ENCODE data around the gene ITGA1. TPM values are rescaled to one million over a fixed set of nuclear protein-coding genes. Genes with fewer than 3 reads are reported as not detected.
A peak's percentile ranks its signal among the peaks of the same experiment; 100 is the strongest.

ITGA1 gene
- total and polyA plus RNA-seq, 5 donors from 2014 or later: 0.37 TPM; not detected in 4

- no peaks in the 10 kb centered on the region for H3K36me3 Mint-ChIP-seq
Observed at GRCh38 chr5:52925001-52925400, 137.3 kb downstream of the ITGA1 start.

DNA sequence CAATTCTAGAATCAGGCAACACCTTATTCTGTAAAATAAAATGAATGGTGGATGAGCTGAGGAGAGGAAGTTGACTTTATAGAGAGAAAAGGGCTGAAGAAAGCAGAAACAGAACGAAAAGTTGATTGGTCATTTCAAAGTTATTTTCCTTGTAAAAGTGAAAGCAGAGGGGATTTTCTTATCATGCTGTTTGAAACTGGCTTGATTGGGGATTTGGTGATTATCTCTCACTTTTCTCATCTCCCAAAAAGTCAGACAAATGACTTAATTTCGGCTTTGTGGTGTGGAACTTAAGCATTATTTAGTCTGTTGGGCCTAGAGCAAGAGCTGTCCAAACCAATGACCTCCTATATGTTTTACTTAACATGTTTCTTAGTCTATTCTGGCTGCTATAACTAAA is 141.0 kb downstream of the ITGA1 start:
- H3K9me3 Mint-ChIP-seq: no peaks in the 10 kb centered on the region
- H3K4me1 ChIP-seq (ENCODE audit: control insufficient read depth, insufficient read depth, low read length, poor library complexity, severe bottlenecking): no peaks in the 10 kb centered on the region
- H3K27me3 Mint-ChIP-seq: peaks cover 13% of the 10 kb centered on the region
- no peaks in the 10 kb centered on the region for H3K9me3 ChIP-seq (ENCODE audit: control insufficient read depth in 2 of 2, low read length in 2 of 2)
- no peak for DNase-seq
- H3K36me3 ChIP-seq (ENCODE audit: control insufficient read depth, insufficient read depth, low read length): no peaks in the 10 kb centered on the region
- no peak overlapping the region for H3K27ac ChIP-seq (ENCODE audit: insufficient read depth, low read length, poor library complexity, severe bottlenecking)
- no peak overlapping the region for H3K27ac Mint-ChIP-seq
- no peak overlapping the region for H3K4me3 Mint-ChIP-seq
- H3K27me3 ChIP-seq (ENCODE audit: control insufficient read depth, insufficient read depth, low read length): peaks cover 3% of the 10 kb centered on the region
- no peak for ATAC-seq (ENCODE audit: low read depth in 2 of 2)
- H3K4me3 ChIP-seq (ENCODE audit: low read depth, low read length): no peak overlapping the region
- peaks cover 0 to 2% (median 0%) of the 10 kb centered on the region in 4 donors for H3K4me1 Mint-ChIP-seq
- H3K36me3 Mint-ChIP-seq: no peaks in the 10 kb centered on the region

More at GRCh38 chr5:52925001-52925400, 137.3 kb downstream of the ITGA1 start:
- no peak overlapping the region for H3K27ac Mint-ChIP-seq
- Histone ChIP-seq H3K27ac (ENCODE audit: insufficient read depth, low read length, poor library complexity, severe bottlenecking) (no peak overlapping the region), H3K9me3 (ENCODE audit: control insufficient read depth in 2 of 2, low read length in 2 of 2) (no peaks in the 10 kb centered on the region), H3K27me3 (ENCODE audit: control insufficient read depth, insufficient read depth, low read length) (peaks cover 2% of the 10 kb centered on the region), H3K36me3 (ENCODE audit: control insufficient read depth, insufficient read depth, low read length) (no peaks in the 10 kb centered on the region), H3K4me1 (ENCODE audit: control insufficient read depth, insufficient read depth, low read length, poor library complexity, severe bottlenecking) (no peaks in the 10 kb centered on the region), H3K4me3 (ENCODE audit: low read depth, low read length) (no peak overlapping the region)
- H3K9me3 Mint-ChIP-seq: no peaks in the 10 kb centered on the region
- no peak for ATAC-seq (ENCODE audit: low read depth in 2 of 2)
- peaks cover 0 to 2% (median 0%) of the 10 kb centered on the region in 4 donors for H3K4me1 Mint-ChIP-seq
- no peak for DNase-seq
- H3K27me3 Mint-ChIP-seq: peaks cover 19% of the 10 kb centered on the region
- H3K4me3 Mint-ChIP-seq: no peak overlapping the region

DNA sequence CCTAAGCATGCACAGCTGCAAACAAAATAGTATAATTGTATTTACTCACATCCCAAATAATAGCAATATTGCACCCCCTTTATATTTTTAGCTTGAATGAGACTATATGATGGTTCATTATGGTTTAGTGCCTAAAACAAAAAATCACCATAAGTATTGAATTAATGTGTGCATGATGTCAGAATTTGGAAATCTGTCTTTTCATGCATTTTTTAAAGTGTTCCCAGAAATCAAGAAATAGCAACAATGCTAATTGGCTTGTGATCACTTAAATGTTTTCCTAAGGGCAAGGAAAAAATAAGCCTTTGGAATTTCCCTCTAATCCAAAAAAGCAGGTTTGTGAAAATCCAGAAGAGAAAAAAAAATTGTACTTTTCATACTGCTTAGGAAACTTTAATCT is 150.5 kb downstream of the ITGA1 start:
- Histone ChIP-seq H3K36me3 (ENCODE audit: control insufficient read depth, insufficient read depth, low read length) (no peaks in the 10 kb centered on the region), H3K4me3 (ENCODE audit: low read depth, low read length) (no peak overlapping the region), H3K9me3 (ENCODE audit: control insufficient read depth in 2 of 2, low read length in 2 of 2) (no peaks in the 10 kb centered on the region), H3K27me3 (ENCODE audit: control insufficient read depth, insufficient read depth, low read length) (peaks cover 2% of the 10 kb centered on the region), H3K4me1 (ENCODE audit: control insufficient read depth, insufficient read depth, low read length, poor library complexity, severe bottlenecking) (no peaks in the 10 kb centered on the region), H3K27ac (ENCODE audit: insufficient read depth, low read length, poor library complexity, severe bottlenecking) (no peak overlapping the region)
- DNase-seq (no peak), ATAC-seq (ENCODE audit: low read depth in 2 of 2) (no peak)
- Mint-ChIP-seq H3K4me3 (no peak overlapping the region), H3K4me1 (no peaks in the 10 kb centered on the region), H3K36me3 (no peaks in the 10 kb centered on the region), H3K27me3 (peaks cover 14% of the 10 kb centered on the region), H3K9me3 (no peaks in the 10 kb centered on the region), H3K27ac (no peak overlapping the region)

DNA sequence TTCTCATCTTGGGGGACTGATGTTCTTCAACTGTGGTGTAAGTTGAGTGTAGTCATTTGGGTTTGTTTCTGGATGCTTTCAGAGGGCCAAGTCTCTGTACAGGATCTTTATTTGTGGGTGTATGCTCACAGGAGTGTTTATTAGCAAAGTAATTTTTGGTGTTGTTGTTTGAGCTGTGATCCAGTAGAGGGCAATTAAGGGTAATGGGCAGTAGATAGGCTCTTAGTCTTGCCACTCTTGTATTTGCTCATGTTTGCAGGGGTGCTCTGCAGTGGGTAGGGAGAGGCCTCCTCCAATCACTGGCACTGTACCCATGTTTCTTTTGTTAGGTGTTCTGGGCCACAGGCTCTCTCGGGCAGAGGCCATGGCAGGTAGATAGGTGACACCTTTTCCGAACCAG is 155.6 kb downstream of the ITGA1 start:
- Mint-ChIP-seq H3K4me1 (peaks cover 0 to 1% (median 0%) of the 10 kb centered on the region in 4 donors), H3K27ac (no peak overlapping the region), H3K4me3 (no peak overlapping the region), H3K9me3 (no peaks in the 10 kb centered on the region), H3K27me3 (peaks cover 30% of the 10 kb centered on the region), H3K36me3 (no peaks in the 10 kb centered on the region)
- Histone ChIP-seq H3K27me3 (ENCODE audit: control insufficient read depth, insufficient read depth, low read length) (peaks cover 13% of the 10 kb centered on the region), H3K4me1 (ENCODE audit: control insufficient read depth, insufficient read depth, low read length, poor library complexity, severe bottlenecking) (peaks cover 5% of the 10 kb centered on the region), H3K36me3 (ENCODE audit: control insufficient read depth, insufficient read depth, low read length) (no peaks in the 10 kb centered on the region), H3K9me3 (ENCODE audit: control insufficient read depth in 2 of 2, low read length in 2 of 2) (no peaks in the 10 kb centered on the region), H3K27ac (ENCODE audit: insufficient read depth, low read length, poor library complexity, severe bottlenecking) (no peak overlapping the region), H3K4me3 (ENCODE audit: low read depth, low read length) (no peak overlapping the region)
- DNase-seq (no peak), ATAC-seq (ENCODE audit: low read depth in 2 of 2) (no peak)

DNA sequence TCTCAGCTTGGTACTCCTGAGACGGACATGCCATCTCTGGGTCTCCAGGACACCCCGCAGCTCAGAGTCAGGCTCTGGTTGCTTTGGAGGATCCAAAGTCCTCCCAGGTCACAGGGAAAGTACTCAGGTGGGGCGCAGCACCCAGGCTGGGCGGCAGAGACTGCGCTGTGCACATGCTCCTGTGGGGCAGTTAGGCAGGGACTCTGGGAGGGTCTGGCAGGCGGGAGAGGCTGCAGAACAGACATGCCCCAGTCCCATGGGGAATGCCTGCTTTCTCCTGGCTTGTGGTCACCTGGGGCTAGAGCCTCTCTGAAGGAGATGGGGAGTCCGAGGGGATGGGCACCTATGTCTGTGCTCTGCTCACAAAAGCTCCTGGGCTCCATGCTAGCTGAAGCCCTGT is 156.1 kb downstream of the ITGA1 start:
- H3K9me3 ChIP-seq (ENCODE audit: control insufficient read depth in 2 of 2, low read length in 2 of 2): no peaks in the 10 kb centered on the region
- no peak for DNase-seq
- no peaks in the 10 kb centered on the region for H3K36me3 ChIP-seq (ENCODE audit: control insufficient read depth, insufficient read depth, low read length)
- peaks cover 13% of the 10 kb centered on the region for H3K27me3 ChIP-seq (ENCODE audit: control insufficient read depth, insufficient read depth, low read length)
- H3K4me3 ChIP-seq (ENCODE audit: low read depth, low read length): no peak overlapping the region
- H3K4me3 Mint-ChIP-seq: no peak overlapping the region
- no peaks in the 10 kb centered on the region for H3K36me3 Mint-ChIP-seq
- peaks cover 0 to 5% (median 1%) of the 10 kb centered on the region in 4 donors for H3K4me1 Mint-ChIP-seq
- H3K27ac ChIP-seq (ENCODE audit: insufficient read depth, low read length, poor library complexity, severe bottlenecking): no peak overlapping the region
- ATAC-seq (ENCODE audit: low read depth in 2 of 2): no peak
- peaks cover 34% of the 10 kb centered on the region for H3K27me3 Mint-ChIP-seq
- peaks cover 5% of the 10 kb centered on the region for H3K4me1 ChIP-seq (ENCODE audit: control insufficient read depth, insufficient read depth, low read length, poor library complexity, severe bottlenecking)
- H3K9me3 Mint-ChIP-seq: no peaks in the 10 kb centered on the region
- H3K27ac Mint-ChIP-seq: no peak overlapping the region

- Histone ChIP-seq H3K36me3 (ENCODE audit: control insufficient read depth, insufficient read depth, low read length) (no peaks in the 10 kb centered on the region), H3K27me3 (ENCODE audit: control insufficient read depth, insufficient read depth, low read length) (peaks cover 13% of the 10 kb centered on the region), H3K4me3 (ENCODE audit: low read depth, low read length) (peak overlapping the region; percentile 80), H3K27ac (ENCODE audit: insufficient read depth, low read length, poor library complexity, severe bottlenecking) (no peak overlapping the region), H3K4me1 (ENCODE audit: control insufficient read depth, insufficient read depth, low read length, poor library complexity, severe bottlenecking) (peaks cover 5% of the 10 kb centered on the region), H3K9me3 (ENCODE audit: control insufficient read depth in 2 of 2, low read length in 2 of 2) (no peaks in the 10 kb centered on the region)
- Mint-ChIP-seq H3K36me3 (no peaks in the 10 kb centered on the region), H3K27me3 (peaks cover 38% of the 10 kb centered on the region), H3K4me3 (peak overlapping the region in 3 of 4 donors; percentile 13 to 70 (median 66)), H3K9me3 (no peaks in the 10 kb centered on the region), H3K4me1 (peaks cover 0 to 5% (median 1%) of the 10 kb centered on the region in 4 donors), H3K27ac (no peak overlapping the region)
- ATAC-seq (ENCODE audit: low read depth in 2 of 2): no peak
- DNase-seq: no peak
Observed at GRCh38 chr5:52945040-52945439, 157.3 kb downstream of the ITGA1 start.

DNA sequence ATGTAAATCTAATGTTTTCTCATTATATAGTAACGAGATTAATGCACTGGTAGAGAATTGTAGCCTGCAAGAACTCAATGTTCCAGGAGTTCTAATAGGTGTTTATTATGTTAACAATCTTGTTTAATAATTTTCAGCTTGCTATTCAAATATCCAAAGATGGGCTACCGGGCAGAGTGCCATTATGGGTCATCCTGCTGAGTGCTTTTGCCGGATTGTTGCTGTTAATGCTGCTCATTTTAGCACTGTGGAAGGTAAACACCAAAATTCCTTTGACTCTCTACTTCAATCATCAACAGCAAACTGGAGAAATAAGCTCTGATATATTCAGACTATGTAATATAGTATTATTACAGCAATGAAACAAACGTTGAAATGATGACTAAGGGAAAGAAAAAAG is 159.5 kb downstream of the ITGA1 start:
- Mint-ChIP-seq H3K27ac (no peak overlapping the region), H3K4me1 (peaks cover 0 to 5% (median 1%) of the 10 kb centered on the region in 4 donors), H3K9me3 (no peaks in the 10 kb centered on the region), H3K36me3 (no peaks in the 10 kb centered on the region), H3K27me3 (peaks cover 49% of the 10 kb centered on the region), H3K4me3 (no peak overlapping the region)
- no peak for DNase-seq
- H3K9me3 ChIP-seq (ENCODE audit: control insufficient read depth in 2 of 2, low read length in 2 of 2): no peaks in the 10 kb centered on the region
- peaks cover 5% of the 10 kb centered on the region for H3K4me1 ChIP-seq (ENCODE audit: control insufficient read depth, insufficient read depth, low read length, poor library complexity, severe bottlenecking)
- no peak overlapping the region for H3K27ac ChIP-seq (ENCODE audit: insufficient read depth, low read length, poor library complexity, severe bottlenecking)
- no peak for ATAC-seq (ENCODE audit: low read depth in 2 of 2)
- H3K27me3 ChIP-seq (ENCODE audit: control insufficient read depth, insufficient read depth, low read length): peaks cover 13% of the 10 kb centered on the region
- no peak overlapping the region for H3K4me3 ChIP-seq (ENCODE audit: low read depth, low read length)
- no peaks in the 10 kb centered on the region for H3K36me3 ChIP-seq (ENCODE audit: control insufficient read depth, insufficient read depth, low read length)

GRCh38 chr5:52947851-52948250 is 160.1 kb downstream of the ITGA1 start:
- Mint-ChIP-seq H3K27me3 (peaks cover 48% of the 10 kb centered on the region), H3K4me1 (peaks cover 0 to 5% (median 1%) of the 10 kb centered on the region in 4 donors), H3K27ac (no peak overlapping the region), H3K4me3 (no peak overlapping the region), H3K36me3 (no peaks in the 10 kb centered on the region), H3K9me3 (no peaks in the 10 kb centered on the region)
- ATAC-seq (ENCODE audit: low read depth in 2 of 2) (no peak), DNase-seq (no peak)
- Histone ChIP-seq H3K9me3 (ENCODE audit: control insufficient read depth in 2 of 2, low read length in 2 of 2) (no peaks in the 10 kb centered on the region), H3K4me1 (ENCODE audit: control insufficient read depth, insufficient read depth, low read length, poor library complexity, severe bottlenecking) (peaks cover 5% of the 10 kb centered on the region), H3K4me3 (ENCODE audit: low read depth, low read length) (no peak overlapping the region), H3K27me3 (ENCODE audit: control insufficient read depth, insufficient read depth, low read length) (peaks cover 13% of the 10 kb centered on the region), H3K27ac (ENCODE audit: insufficient read depth, low read length, poor library complexity, severe bottlenecking) (no peak overlapping the region), H3K36me3 (ENCODE audit: control insufficient read depth, insufficient read depth, low read length) (no peaks in the 10 kb centered on the region)
